Measurements from ENCODE around the gene CDT1. TPM values are rescaled to one million over a fixed set of nuclear protein-coding genes. Genes with fewer than 3 reads are reported as not detected.

CDT1 gene
- total RNA-seq, 1 donor from 2014 or later, result 25.3 TPM

- Mint-ChIP-seq H3K9me3 (ENCODE audit: low read depth) (no peaks in the 10 kb centered on the region), H3K4me1 (ENCODE audit: low read depth) (peaks cover 3% of the 10 kb centered on the region), H3K4me3 (ENCODE audit: low read depth) (no peak overlapping the region), H3K27ac (no peak overlapping the region), H3K36me3 (ENCODE audit: insufficient read depth) (peaks cover 6% of the 10 kb centered on the region), H3K27me3 (no peaks in the 10 kb centered on the region)
- no peak for DNase-seq (ENCODE audit: low spot score, unreplicated experiment)
- TF ChIP-seq CTCF (IDR thresholded peaks at IDR 0.05; ENCODE audit: unreplicated experiment), result no peak
Measured at GRCh38 chr16:88850531-88851199, 47.1 kb downstream of the CDT1 start.

- Mint-ChIP-seq H3K27me3 (no peaks in the 10 kb centered on the region), H3K36me3 (ENCODE audit: insufficient read depth) (peaks cover 6% of the 10 kb centered on the region), H3K4me1 (ENCODE audit: low read depth) (peaks cover 6% of the 10 kb centered on the region), H3K4me3 (ENCODE audit: low read depth) (no peak overlapping the region), H3K27ac (no peak overlapping the region), H3K9me3 (ENCODE audit: low read depth) (no peaks in the 10 kb centered on the region)
- no peak for DNase-seq (ENCODE audit: low spot score, unreplicated experiment)
- TF ChIP-seq CTCF (IDR thresholded peaks at IDR 0.05; ENCODE audit: unreplicated experiment), result no peak
Measured at GRCh38 chr16:88851616-88852015, 48.0 kb downstream of the CDT1 start.

DNA sequence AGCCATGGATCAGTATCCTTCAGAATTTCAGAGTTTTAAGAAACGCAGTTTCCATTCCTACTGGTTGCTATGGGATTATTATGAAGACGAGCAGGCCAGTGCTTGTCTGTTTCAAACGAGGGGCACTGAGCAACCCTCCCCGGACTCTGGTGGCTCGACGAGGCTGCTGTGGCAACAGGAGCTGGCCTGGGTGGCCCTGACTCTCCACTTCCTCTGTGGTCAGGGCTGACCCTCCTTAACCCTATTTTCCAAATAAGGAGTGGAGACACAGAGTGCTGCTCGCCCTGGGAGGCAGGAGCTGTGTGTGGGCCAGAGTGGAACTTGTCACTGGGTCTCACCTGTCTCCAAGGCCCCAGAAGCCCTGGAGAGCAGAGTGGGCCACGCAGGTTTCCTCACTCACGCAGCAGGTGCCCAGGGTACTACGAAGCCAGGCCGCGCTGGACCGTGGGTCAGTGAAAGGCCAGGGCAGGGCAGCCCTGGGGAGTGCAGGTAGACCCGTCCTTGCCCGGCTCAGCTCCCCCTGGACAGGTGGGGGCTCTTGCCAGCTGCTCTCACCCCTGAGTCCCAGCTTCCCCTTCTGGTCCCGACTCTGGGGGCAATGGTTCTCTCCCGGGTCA, 49.8 kb downstream of the CDT1 start:
- no peak overlapping the region for H3K4me3 Mint-ChIP-seq (ENCODE audit: low read depth)
- H3K9me3 Mint-ChIP-seq (ENCODE audit: low read depth), result no peaks in the 10 kb centered on the region
- H3K27ac Mint-ChIP-seq, result no peak overlapping the region
- H3K4me1 Mint-ChIP-seq (ENCODE audit: low read depth), result peaks cover 12% of the 10 kb centered on the region
- TF ChIP-seq CTCF (IDR thresholded peaks at IDR 0.05; ENCODE audit: unreplicated experiment), result no peak
- H3K36me3 Mint-ChIP-seq (ENCODE audit: insufficient read depth), result peaks cover 6% of the 10 kb centered on the region
- no peak for DNase-seq (ENCODE audit: low spot score, unreplicated experiment)
- no peaks in the 10 kb centered on the region for H3K27me3 Mint-ChIP-seq

DNA sequence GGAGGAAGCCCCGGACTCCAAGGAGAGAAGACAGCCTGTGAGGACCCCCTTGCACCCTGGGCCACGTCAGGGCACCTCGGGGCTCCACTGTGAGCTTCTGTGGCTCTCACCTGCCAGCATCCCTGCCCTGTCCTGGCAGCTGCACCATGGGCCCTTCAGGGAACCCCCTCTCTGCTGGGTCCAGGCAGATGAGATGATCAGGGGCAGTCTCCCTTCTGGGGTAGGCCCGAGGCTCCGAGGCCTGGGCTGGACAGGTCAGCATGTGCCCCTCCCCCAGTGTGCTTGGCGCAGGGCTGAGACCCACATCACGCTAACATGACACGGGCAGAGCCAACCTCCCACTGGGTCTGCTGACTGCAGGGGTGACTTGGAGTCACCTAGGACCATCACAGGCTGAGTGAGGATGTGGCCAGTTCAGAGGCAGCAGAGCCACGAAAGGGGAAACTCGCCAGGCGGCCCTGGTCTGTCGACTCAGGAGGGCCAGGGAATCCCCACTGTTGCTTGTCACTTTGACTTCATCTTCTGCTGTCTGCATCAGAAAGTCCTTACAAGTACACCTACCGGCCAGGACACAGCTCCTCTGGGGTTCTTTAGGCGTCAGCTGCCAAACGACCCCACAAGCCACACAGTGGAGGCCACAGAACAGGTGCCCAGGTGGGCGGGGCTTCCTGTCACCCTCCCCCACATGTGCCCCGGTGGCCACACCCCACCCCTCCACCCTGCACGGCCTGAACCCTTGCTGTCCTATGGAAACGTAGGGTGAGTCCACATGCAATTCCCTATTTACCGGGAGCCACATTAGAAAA, 50.9 kb downstream of the CDT1 start:
- Mint-ChIP-seq H3K36me3 (ENCODE audit: insufficient read depth) (peaks cover 6% of the 10 kb centered on the region), H3K9me3 (ENCODE audit: low read depth) (no peaks in the 10 kb centered on the region), H3K4me3 (ENCODE audit: low read depth) (peak overlapping the region; percentile 61), H3K4me1 (ENCODE audit: low read depth) (peaks cover 12% of the 10 kb centered on the region), H3K27me3 (no peaks in the 10 kb centered on the region), H3K27ac (no peak overlapping the region)
- no peak for DNase-seq (ENCODE audit: low spot score, unreplicated experiment)
- no peak for TF ChIP-seq CTCF (IDR thresholded peaks at IDR 0.05; ENCODE audit: unreplicated experiment)

DNA sequence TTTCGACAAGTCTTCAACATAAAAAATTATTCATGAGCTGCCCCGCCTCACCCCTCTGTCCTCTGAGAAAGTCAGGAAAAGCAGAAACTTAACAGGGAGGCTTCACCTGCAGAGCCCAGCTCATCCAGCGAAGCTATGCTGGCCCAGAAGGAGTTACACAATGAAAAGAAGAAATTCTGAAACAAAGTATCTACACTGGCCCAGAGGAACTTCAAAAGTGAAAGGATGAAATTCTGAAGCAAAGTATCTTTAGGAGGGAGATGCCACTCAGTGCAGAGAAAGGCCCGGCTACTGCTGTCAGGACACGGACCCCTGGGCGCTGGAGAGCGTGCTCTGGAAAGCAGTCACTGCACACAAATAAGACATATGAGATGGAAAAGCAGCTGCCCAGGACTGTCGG, 51.6 kb downstream of the CDT1 start:
- no peak for DNase-seq (ENCODE audit: low spot score, unreplicated experiment)
- H3K36me3 Mint-ChIP-seq (ENCODE audit: insufficient read depth), result peaks cover 6% of the 10 kb centered on the region
- H3K9me3 Mint-ChIP-seq (ENCODE audit: low read depth), result no peaks in the 10 kb centered on the region
- no peak for TF ChIP-seq CTCF (IDR thresholded peaks at IDR 0.05; ENCODE audit: unreplicated experiment)
- no peak overlapping the region for H3K27ac Mint-ChIP-seq
- H3K4me1 Mint-ChIP-seq (ENCODE audit: low read depth), result peaks cover 12% of the 10 kb centered on the region
- H3K27me3 Mint-ChIP-seq, result no peaks in the 10 kb centered on the region
- peak overlapping the region; percentile 61 for H3K4me3 Mint-ChIP-seq (ENCODE audit: low read depth)
